HEK293 (cell line): Measurements from ENCODE around the gene RNF34.

Experiments
- CTCF ChIP-seq: fragments of 450-650 bp; formaldehyde crosslinking; IDR thresholded peaks from 2 replicates; pipeline ENCODE4 v1.5.1; 2016; ENCODE audit warnings: missing biosample characterization, missing genetic modification characterization
- KLF1 ChIP-seq: fragments of 450-650 bp; formaldehyde crosslinking; IDR thresholded peaks from 2 replicates; pipeline ENCODE4 v1.5.1; 2016; ENCODE audit warnings: missing biosample characterization, missing genetic modification characterization
- YY1 ChIP-seq: fragments of 450-650 bp; formaldehyde crosslinking; IDR thresholded peaks from 2 replicates; pipeline ENCODE4 v1.5.1; 2018; ENCODE audit warnings: missing biosample characterization, missing genetic modification characterization
- ZNF26 ChIP-seq: fragments of 450-650 bp; formaldehyde crosslinking; IDR thresholded peaks from 2 replicates; pipeline ENCODE4 v1.5.1; 2016; ENCODE audit warnings: missing biosample characterization, missing genetic modification characterization
- ZNF544 ChIP-seq: fragments of 450-650 bp; formaldehyde crosslinking; IDR thresholded peaks from 2 replicates; pipeline ENCODE4 v1.5.0; 2017; ENCODE audit warnings: missing biosample characterization, missing genetic modification characterization
- ZNF571 ChIP-seq: fragments of 450-650 bp; formaldehyde crosslinking; IDR thresholded peaks from 2 replicates; pipeline ENCODE4 v1.5.0; 2017; ENCODE audit warnings: missing biosample characterization, missing genetic modification characterization
- ZNF580 ChIP-seq: fragments of 450-650 bp; formaldehyde crosslinking; IDR thresholded peaks from 2 replicates; pipeline ENCODE4 v1.5.1; 2016; ENCODE audit warnings: missing biosample characterization, missing genetic modification characterization
- ZNF600 ChIP-seq: fragments of 450-650 bp; formaldehyde crosslinking; IDR thresholded peaks from 2 replicates; pipeline ENCODE4 v1.5.1; 2016; ENCODE audit warnings: missing biosample characterization, missing genetic modification characterization
- ZNF704 ChIP-seq: fragments of 450-650 bp; formaldehyde crosslinking; IDR thresholded peaks from 2 replicates; pipeline ENCODE4 v1.5.1; 2016; ENCODE audit warnings: missing biosample characterization, missing genetic modification characterization
- ZSCAN5A ChIP-seq: fragments of 450-650 bp; formaldehyde crosslinking; IDR thresholded peaks from 2 replicates; pipeline ENCODE4 v1.5.1; 2016; ENCODE audit warnings: missing biosample characterization, missing genetic modification characterization

GRCh38 chr12:121456551-121456950, 56.6 kb downstream of the RNF34 start:
- no peak for TF ChIP-seq ZNF600
- TF ChIP-seq YY1 (tag by site-specific recombination) = no peak
- TF ChIP-seq ZSCAN5A (tag by site-specific recombination) = no peak
- TF ChIP-seq CTCF (tag by site-specific recombination) = no peak
- no peak for TF ChIP-seq ZNF544 (tag by site-specific recombination)
- no peak for TF ChIP-seq ZNF26 (tag by site-specific recombination)
- TF ChIP-seq KLF1 (tag by site-specific recombination) = no peak
- no peak for TF ChIP-seq ZNF571 (tag by site-specific recombination)
- no peak for TF ChIP-seq ZNF704 (tag by site-specific recombination)
- no peak for TF ChIP-seq ZNF580 (tag by site-specific recombination)
